GM12878 (cell line): ENCODE measurements around the gene ZMYND19. TPM values are rescaled to one million over a fixed set of nuclear protein-coding genes. Genes with fewer than 3 reads are reported as not detected.

ENCODE experiments used
- ATAC-seq: fragments of 200-7000 bp; cut with Tn5 transposase; 3 replicates; pipeline ENCODE4 v1.9.1; 2020; ENCODE audit warnings: mild to moderate bottlenecking, moderate library complexity
- BruUV-seq: library from RNA; stranded (reverse); fragments of 400-500 nt; replicated peaks from 2 replicates; lab custom pipeline; 2021; lab: Mats Ljungman, UMichigan
- CTCF ChIA-PET: fragments of 300-600 bp; sonication (Branson Sonifier 250); formaldehyde crosslinking; extraction: SDS; loops from one replicate; lab custom pipeline; 2021; ENCODE audit warnings: inconsistent platforms; lab: Yijun Ruan, JAX
- POLR2A ChIA-PET: fragments of 350-600 bp; formaldehyde crosslinking; extraction: SDS; loops from one replicate; lab custom pipeline; 2021; ENCODE audit warnings: inconsistent platforms; lab: Charles Lee
- RAD21 ChIA-PET: fragments of 300-600 bp; sonication (Branson Sonifier 250); formaldehyde crosslinking; loops from one replicate; lab custom pipeline; 2023; ENCODE audit warnings: antibody characterized with exemption; ENCODE audit not compliant: unreplicated experiment; lab: Charles Lee
- SMC1A ChIA-PET: fragments of 300-600 bp; sonication (Branson Sonifier 250); formaldehyde crosslinking; loops from one replicate; lab custom pipeline; 2023; ENCODE audit not compliant: unreplicated experiment, uncharacterized antibody; lab: Charles Lee
- DNase-seq: peaks from one replicate; pipeline ENCODE4 v3.0.0-alpha.2; 2011; ENCODE audit warnings: low read depth, low spot score
- FAIRE-seq: peaks from 3 replicates; lab custom pipeline; 2011; peaks lifted over from hg19 to GRCh38; lab: Jason Lieb, UNC
- H2AFZ ChIP-seq: 2 replicates; pipeline ENCODE4 v1.6.0; 2011; ENCODE audit warnings: low read depth, low read length, control low read depth; ENCODE audit not compliant: control insufficient read depth
- H3K27ac ChIP-seq: 2 replicates; pipeline ENCODE4 v1.5.1; 2011; ENCODE audit warnings: control low read depth; ENCODE audit not compliant: control insufficient read depth, insufficient read depth
- H3K27me3 ChIP-seq, 2 experiments: replicated peaks in 1 of 2; 2 replicates each; pipeline versions ENCODE4 v1.6.0 to v1.6.1; 2011; ENCODE audit warnings: low read length in 1 of 2; ENCODE audit not compliant: control insufficient read depth in 2 of 2, insufficient read depth in 2 of 2
- H3K36me3 ChIP-seq, 2 experiments: 2 replicates each; pipeline ENCODE4 v1.5.1; 2011; ENCODE audit warnings: low read length in 1 of 2; ENCODE audit not compliant: control insufficient read depth in 2 of 2, insufficient read depth in 2 of 2
- H3K4me1 ChIP-seq: 2 replicates; pipeline ENCODE4 v1.6.1; 2011; ENCODE audit warnings: mild to moderate bottlenecking, low read length, moderate library complexity, mixed read lengths; ENCODE audit not compliant: control insufficient read depth, insufficient read depth
- H3K4me2 ChIP-seq: 2 replicates; pipeline ENCODE4 v1.6.0; 2011; ENCODE audit warnings: control low read depth; ENCODE audit not compliant: control insufficient read depth, insufficient read depth
- H3K4me3 ChIP-seq: fragments of 200-600 bp; sonication (generic); 2 replicates; pipeline ENCODE4 v1.5.1; 2016
- H3K79me2 ChIP-seq: 2 replicates; pipeline ENCODE4 v1.6.0; 2011; ENCODE audit warnings: low read length; ENCODE audit not compliant: control insufficient read depth, insufficient read depth
- H3K9ac ChIP-seq: 2 replicates; pipeline ENCODE4 v1.8.0; 2011; ENCODE audit warnings: low read length, control low read depth, mixed read lengths; ENCODE audit not compliant: control insufficient read depth, insufficient read depth
- H3K9me3 ChIP-seq: replicated peaks from 3 replicates; pipeline ENCODE4 v1.5.1; 2011; ENCODE audit warnings: mild to moderate bottlenecking, low read length; ENCODE audit not compliant: control insufficient read depth, insufficient read depth
- H4K20me1 ChIP-seq: 2 replicates; pipeline ENCODE4 v1.6.0; 2011; ENCODE audit not compliant: control insufficient read depth, insufficient read depth
- BCLAF1 ChIP-seq: fragments of 450-650 bp; IDR thresholded peaks from 2 replicates; pipeline ENCODE4 v1.6.1; 2017; ENCODE audit warnings: antibody characterized with exemption, mild to moderate bottlenecking, moderate library complexity
- CBX5 ChIP-seq: sonication (generic); IDR thresholded peaks from 2 replicates; pipeline ENCODE4 v1.6.1; 2016; ENCODE audit warnings: low read depth, moderate library complexity, mild to moderate bottlenecking, inconsistent platforms
- ESRRA ChIP-seq: IDR thresholded peaks from 2 replicates; pipeline ENCODE4 v1.6.1; 2012; ENCODE audit warnings: mild to moderate bottlenecking, low read length, improper control_type of control experiment
- FOXK2 ChIP-seq: fragments of 450-650 bp; IDR thresholded peaks from 2 replicates; pipeline ENCODE4 v1.6.1; 2017; ENCODE audit warnings: mild to moderate bottlenecking, moderate library complexity
- IKZF1 ChIP-seq: fragments of 450-650 bp; conservative IDR thresholded peaks from 2 replicates; pipeline ENCODE4 v1.6.1; 2017; ENCODE audit warnings: antibody characterized with exemption, mild to moderate bottlenecking
- IKZF2 ChIP-seq, 2 experiments: fragments of 450-650 bp; IDR thresholded peaks; 2 replicates each; pipeline ENCODE4 v1.6.1; 2017; ENCODE audit warnings: mild to moderate bottlenecking in 2 of 2, moderate library complexity in 2 of 2
- IRF4 ChIP-seq: IDR thresholded peaks from 2 replicates; pipeline ENCODE4 v1.6.1; 2011; ENCODE audit warnings: low read depth, low read length
- MAX ChIP-seq: IDR thresholded peaks from 2 replicates; pipeline ENCODE4 v1.6.1; 2012; ENCODE audit warnings: low read depth, low read length, improper control_type of control experiment
- MEF2A ChIP-seq: IDR thresholded peaks from 2 replicates; pipeline ENCODE4 v1.6.1; 2011; ENCODE audit warnings: low read depth, mild to moderate bottlenecking, low read length, moderate library complexity; ENCODE audit not compliant: insufficient read depth
- NFXL1 ChIP-seq: fragments of 450-650 bp; IDR thresholded peaks from 2 replicates; pipeline ENCODE4 v1.6.1; 2017; ENCODE audit warnings: antibody characterized with exemption, mild to moderate bottlenecking, borderline replicate concordance
- RAD51 ChIP-seq: fragments of 450-650 bp; IDR thresholded peaks from 2 replicates; pipeline ENCODE4 v1.6.1; 2016; ENCODE audit warnings: moderate library complexity, mild to moderate bottlenecking, inconsistent platforms
- SIN3A ChIP-seq: IDR thresholded peaks from 2 replicates; pipeline ENCODE4 v1.6.1; 2012; ENCODE audit warnings: low read depth, low read length, improper control_type of control experiment
- SP1 ChIP-seq: IDR thresholded peaks from one replicate; pipeline ENCODE4 v1.6.1; 2011; ENCODE audit warnings: low read depth, low read length
- TCF7 ChIP-seq: IDR thresholded peaks from 2 replicates; pipeline ENCODE4 v1.6.1; 2014; ENCODE audit warnings: antibody characterized with exemption, borderline replicate concordance
- USF2 ChIP-seq: IDR thresholded peaks from 2 replicates; pipeline ENCODE4 v1.6.1; 2011; ENCODE audit warnings: low read depth, low read length, improper control_type of control experiment, borderline replicate concordance
- YBX1 ChIP-seq: fragments of 450-650 bp; IDR thresholded peaks from 2 replicates; pipeline ENCODE4 v1.6.1; 2016; ENCODE audit warnings: antibody characterized with exemption
- YY1 ChIP-seq: IDR thresholded peaks from 2 replicates; pipeline ENCODE4 v1.6.1; 2011; ENCODE audit warnings: low read depth, mild to moderate bottlenecking, low read length
- ZNF24 ChIP-seq: fragments of 450-650 bp; IDR thresholded peaks from 2 replicates; pipeline ENCODE4 v1.6.1; 2017; ENCODE audit warnings: antibody characterized with exemption, mild to moderate bottlenecking
- WGBS: methylation state at CpG from one replicate; pipeline ENCODE4 v1.1.6; 2016; ENCODE audit warnings: low lambda C conversion rate; ENCODE audit not compliant: insufficient replicate concordance, insufficient coverage; ENCODE audit errors: missing lambda C conversion rate; 5-methylcytosine and 5-hydroxymethylcytosine counted together
- in situ Hi-C: fragments of 300-500 bp; cut with MboI; formaldehyde crosslinking; loops from 9 replicates; pipeline ENCODE4 v1.14.3; 2018; ENCODE audit warnings: mixed read lengths
- intact Hi-C: fragments of 100-400 bp; cut with micrococcal nuclease; formaldehyde crosslinking; loops from one replicate; pipeline ENCODE4 v1.14.2; 2022; ENCODE audit not compliant: unreplicated experiment
- polyA plus RNA-seq, 11 experiments: library from polyadenylated mRNA; depleted of rRNA in 4 of 11; unstranded in 6 of 11; stranded (reverse) in 5 of 11; fragments of >200 nt; fragmentation: Nextera tagmentation in 4 of 11; fragmentation: Illumina TruSeq in 1 of 11; extraction: Ambion mirVana in 4 of 11; extraction: Trizol in 1 of 11; gene quantifications; 1 replicate in 1 of 11; 2 replicates in 10 of 11; pipeline versions ENCODE4 v1.2.1 to v1.2.3, GENCODE V29; 2011 to 2016; ENCODE audit warnings: inconsistent platforms in 2 of 11, missing spikeins in 2 of 11, low read depth in 1 of 11
- total RNA-seq, 4 experiments: library from RNA; depleted of rRNA in 3 of 4; stranded (reverse); fragments of >200 nt in 3 of 4; fragmentation: Illumina TruSeq in 1 of 4; extraction: Trizol in 1 of 4; gene quantifications; 2 replicates each; pipeline versions ENCODE4 v1.2.1 to v1.2.3, GENCODE V29; 2013 to 2021
- TF ChIP-seq, protein P1 (sequence below): IDR thresholded peaks from 2 replicates; pipeline ENCODE4 v1.6.1; 2011; ENCODE audit warnings: borderline replicate concordance, low read depth, mild to moderate bottlenecking, moderate library complexity, mixed read lengths, low read length; ENCODE audit not compliant: insufficient read depth; ENCODE audit errors: extremely low read length
- TF ChIP-seq, protein P2 (sequence below): fragments of 450-650 bp; IDR thresholded peaks from 2 replicates; pipeline ENCODE4 v1.6.1; 2016; ENCODE audit warnings: mild to moderate bottlenecking

The ZMYND19 gene
- total and polyA plus RNA-seq, 10 of the 15 experiments (the other 5 are each of a cell fraction or from before 2014, with no cell fraction given): 0.84 to 54.8 (median 20.1) TPM

DNA sequence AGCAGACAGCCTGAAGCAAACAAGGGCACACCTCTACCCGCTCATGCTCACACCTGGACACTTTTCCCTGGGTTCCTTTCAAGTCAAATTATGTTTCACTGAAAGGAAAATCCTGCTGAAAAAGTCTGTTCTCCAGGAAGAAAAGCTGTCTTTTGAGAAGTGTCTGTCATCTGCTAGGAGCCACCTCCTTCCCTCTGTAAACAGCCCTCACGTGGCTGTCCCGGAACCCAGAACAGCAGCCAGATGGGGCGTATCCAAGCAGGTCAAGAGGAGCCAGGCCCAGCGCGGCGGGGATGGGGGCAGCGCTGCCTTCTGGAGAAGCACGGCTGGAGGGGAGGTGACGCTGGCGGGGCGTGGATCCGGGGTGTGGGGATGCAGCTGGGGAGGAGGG is 40.1 kb downstream of the ZMYND19 start, which contains the start of gene PNPLA7:
PNPLA7 (minus strand) TSS at position 172 of the 391 bp plus-strand sequence. CDS start 205 bp downstream, outside the sequence.
- H3K4me3 ChIP-seq: peak within 1 kb of the TSS; percentile 72
- 20% methylated on average over 13 of the region's 13 CpGs for WGBS
- ATAC-seq (peak; percentile 52), DNase-seq (no peak), FAIRE-seq (no peak)
- H3K9me3 ChIP-seq: no peaks in the 10 kb centered on the region; the same call in 2 of the 3 replicates
- in situ Hi-C loops (no loop called here), intact Hi-C loops (no loop called here)
- H3K27me3 ChIP-seq: no peaks in the 10 kb centered on the region
- CTCF ChIA-PET: no interaction called here
- H3K9ac ChIP-seq: peak within 1 kb of the TSS; percentile 54; the same call in 1 of the 2 replicates
- H3K4me2 ChIP-seq: peak within 1 kb of the TSS; percentile 86
- peaks cover 14% of the 10 kb centered on the region for H3K4me1 ChIP-seq
- RAD21 ChIA-PET: no interaction called here
- H3K36me3 ChIP-seq: peaks cover 2% of the 10 kb centered on the region in 2 experiments; a peak in 3 of 4 replicates
- H2AFZ ChIP-seq: peak within 1 kb of the TSS; percentile 77
- SMC1A ChIA-PET: interaction anchor here (1.2 kb wide), 1 partner anchor 15 kb away, joined by 3 read pairs; no protein-coding TSS in a partner anchor
- POLR2A ChIA-PET: no interaction called here
- no peaks in the 10 kb centered on the region for H4K20me1 ChIP-seq
- peak within 1 kb of the TSS; percentile 55 for H3K27ac ChIP-seq
- no TSS peak for BruUV-seq
- H3K79me2 ChIP-seq: peaks cover 11% of the 10 kb centered on the region
- TF ChIP-seq SP1 (no peak), IKZF2 (IDR thresholded peaks at IDR 0.05) (no peak), IRF4 (no peak), ZNF24 (no peak), NFXL1 (no peak), USF2 (0 out of 2 replicates have a peak, but pooled peaks have one; percentile 32), ESRRA (no peak), RAD51 (peak; percentile 79), YBX1 (no peak), SIN3A (0 out of 2 replicates have a peak, but pooled peaks have one; percentile 63), MAX (peak; percentile 80), FOXK2 (peak; percentile 80), CBX5 (no peak), YY1 (no peak), BCLAF1 (no peak), IKZF1 (no peak), TCF7 (no peak), MEF2A (no peak)
- TF ChIP-seq, protein P1, sequence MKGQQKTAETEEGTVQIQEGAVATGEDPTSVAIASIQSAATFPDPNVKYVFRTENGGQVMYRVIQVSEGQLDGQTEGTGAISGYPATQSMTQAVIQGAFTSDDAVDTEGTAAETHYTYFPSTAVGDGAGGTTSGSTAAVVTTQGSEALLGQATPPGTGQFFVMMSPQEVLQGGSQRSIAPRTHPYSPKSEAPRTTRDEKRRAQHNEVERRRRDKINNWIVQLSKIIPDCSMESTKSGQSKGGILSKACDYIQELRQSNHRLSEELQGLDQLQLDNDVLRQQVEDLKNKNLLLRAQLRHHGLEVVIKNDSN: peak; percentile 68
- TF ChIP-seq, protein P2, sequence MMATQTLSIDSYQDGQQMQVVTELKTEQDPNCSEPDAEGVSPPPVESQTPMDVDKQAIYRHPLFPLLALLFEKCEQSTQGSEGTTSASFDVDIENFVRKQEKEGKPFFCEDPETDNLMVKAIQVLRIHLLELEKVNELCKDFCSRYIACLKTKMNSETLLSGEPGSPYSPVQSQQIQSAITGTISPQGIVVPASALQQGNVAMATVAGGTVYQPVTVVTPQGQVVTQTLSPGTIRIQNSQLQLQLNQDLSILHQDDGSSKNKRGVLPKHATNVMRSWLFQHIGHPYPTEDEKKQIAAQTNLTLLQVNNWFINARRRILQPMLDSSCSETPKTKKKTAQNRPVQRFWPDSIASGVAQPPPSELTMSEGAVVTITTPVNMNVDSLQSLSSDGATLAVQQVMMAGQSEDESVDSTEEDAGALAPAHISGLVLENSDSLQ: peak; percentile 85
